HepG2 (cell line): ENCODE data around the gene PTH. TPM values are rescaled to one million over a fixed set of nuclear protein-coding genes. Genes with fewer than 3 reads are reported as not detected.

ENCODE experiments used
- AKAP8 ChIP-seq: sonication (generic); formaldehyde crosslinking; IDR thresholded peaks from 2 replicates; pipeline ENCODE4 v1.5.1; 2020; ENCODE audit warnings: mild to moderate bottlenecking, missing genetic modification reagents
- ELF3 ChIP-seq: IDR thresholded peaks from 2 replicates; pipeline ENCODE4 v1.6.1; 2016; ENCODE audit warnings: missing genetic modification reagents, missing compliant biosample characterization
- HHEX ChIP-seq: IDR thresholded peaks from 2 replicates; pipeline ENCODE4 v1.6.1; 2016; ENCODE audit warnings: control low read depth
- HMG20B ChIP-seq: conservative IDR thresholded peaks from 2 replicates; pipeline ENCODE4 v1.6.1; 2016; ENCODE audit warnings: missing genetic modification reagents, missing compliant biosample characterization
- HNRNPL ChIP-seq: fragments of 200-400 bp; formaldehyde crosslinking; IDR thresholded peaks from 2 replicates; pipeline ENCODE4 v1.6.1; 2017; ENCODE audit warnings: mild to moderate bottlenecking, low read depth, low read length
- KDM4B ChIP-seq: sonication (generic); formaldehyde crosslinking; IDR thresholded peaks from 2 replicates; pipeline ENCODE4 v1.4.0; 2020; ENCODE audit warnings: missing genetic modification reagents
- MLXIP ChIP-seq: sonication (generic); formaldehyde crosslinking; IDR thresholded peaks from 2 replicates; pipeline ENCODE4 v1.9.0; 2021; ENCODE audit warnings: missing genetic modification reagents, borderline replicate concordance
- MZF1 ChIP-seq: sonication (generic); formaldehyde crosslinking; IDR thresholded peaks from 2 replicates; pipeline ENCODE4 v1.8.1; 2023; ENCODE audit warnings: mild to moderate bottlenecking, missing genetic modification reagents, borderline replicate concordance
- NCOA5 ChIP-seq: sonication (generic); formaldehyde crosslinking; IDR thresholded peaks from 2 replicates; pipeline ENCODE4 v1.4.0; 2020; ENCODE audit warnings: missing genetic modification reagents
- RFX3 ChIP-seq: IDR thresholded peaks from 2 replicates; pipeline ENCODE4 v1.6.1; 2016; ENCODE audit warnings: missing biosample characterization, missing genetic modification reagents
- SMAD3 ChIP-seq: sonication (generic); formaldehyde crosslinking; IDR thresholded peaks from 2 replicates; pipeline ENCODE4 v1.4.0; 2020; ENCODE audit warnings: missing genetic modification reagents
- SOX13 ChIP-seq, 3 experiments: fragments of 450-650 bp in 1 of 3; sonication (generic) in 1 of 3; formaldehyde crosslinking in 1 of 3; IDR thresholded peaks in 2 of 3; conservative IDR thresholded peaks in 1 of 3; 2 replicates each; pipeline versions ENCODE4 v1.5.0 to v1.6.1; 2016 to 2020; ENCODE audit warnings: antibody characterized with exemption in 1 of 3, mild to moderate bottlenecking in 1 of 3, missing compliant biosample characterization in 1 of 3, missing genetic modification reagents in 1 of 3, moderate library complexity in 1 of 3
- YEATS4 ChIP-seq: sonication (generic); formaldehyde crosslinking; IDR thresholded peaks from 2 replicates; pipeline ENCODE4 v1.4.0; 2020; ENCODE audit warnings: missing genetic modification reagents, borderline replicate concordance
- ZMYM2 ChIP-seq: sonication (generic); formaldehyde crosslinking; IDR thresholded peaks from 2 replicates; pipeline ENCODE4 v1.8.0; 2022; ENCODE audit warnings: mild to moderate bottlenecking, missing genetic modification reagents
- ZMYM4 ChIP-seq: sonication (generic); formaldehyde crosslinking; IDR thresholded peaks from 2 replicates; pipeline ENCODE4 v1.8.1; 2023; ENCODE audit warnings: mild to moderate bottlenecking, missing genetic modification reagents
- ZNF160 ChIP-seq: sonication (generic); formaldehyde crosslinking; IDR thresholded peaks from 2 replicates; pipeline ENCODE4 v1.8.0; 2022; ENCODE audit warnings: mild to moderate bottlenecking, inconsistent platforms, missing genetic modification reagents
- ZNF510 ChIP-seq: sonication (generic); formaldehyde crosslinking; IDR thresholded peaks from 2 replicates; pipeline ENCODE4 v1.4.0; 2020; ENCODE audit warnings: low read depth, mild to moderate bottlenecking, missing genetic modification reagents
- ZSCAN22 ChIP-seq: sonication (generic); formaldehyde crosslinking; IDR thresholded peaks from 2 replicates; pipeline ENCODE4 v1.4.0; 2020; ENCODE audit warnings: mild to moderate bottlenecking, missing genetic modification reagents
- polyA plus RNA-seq, 8 experiments: library from polyadenylated mRNA; depleted of rRNA in 3 of 8; stranded (reverse) in 7 of 8; unstranded in 1 of 8; fragments of >200 nt; fragmentation: Illumina TruSeq in 4 of 8; extraction: Trizol in 4 of 8; gene quantifications; 2 replicates each; pipeline versions ENCODE4 v1.2.1 to v1.2.3, GENCODE V29; 2011 to 2016; ENCODE audit warnings: low read depth in 4 of 8, missing spikeins in 1 of 8, mixed read lengths in 1 of 8; ENCODE audit not compliant: insufficient read depth in 1 of 8
- total RNA-seq, 5 experiments: library from RNA; depleted of rRNA; stranded (reverse); fragments of >200 nt; fragmentation: Illumina TruSeq; extraction: Trizol; gene quantifications; 2 replicates each; pipeline ENCODE4 v1.2.3, GENCODE V29; 2016; ENCODE audit warnings: low read depth in 1 of 5

The PTH gene
- total and polyA plus RNA-seq, 2 of the 13 experiments (the other 11 are each of a cell fraction or from before 2014, with no cell fraction given) = not detected

- TF ChIP-seq ZMYM4 (CRISPR knock-in tag) (peak; percentile 98), ELF3 (CRISPR knock-in tag) (peak; percentile 64), ZNF510 (CRISPR knock-in tag) (no peak), HNRNPL (0 out of 2 replicates have a peak, but pooled peaks have one; percentile 15), SOX13 (IDR thresholded peaks at IDR 0.05) (peak; percentile 28; the same call in 1 of the 2 replicates), SOX13 (CRISPR knock-in tag; conservative IDR thresholded peaks at IDR 0.05 in 1 of 2, IDR thresholded peaks at IDR 0.05 in 1 of 2) (peak in 1 of 2 experiments; percentile 49; a peak in 1 of 4 replicates), ZSCAN22 (no peak), HMG20B (CRISPR knock-in tag) (peak; percentile 48; the same call in 1 of the 2 replicates), AKAP8 (CRISPR knock-in tag) (no peak), NCOA5 (CRISPR knock-in tag) (no peak), HHEX (CRISPR knock-in tag) (no peak), KDM4B (CRISPR knock-in tag) (peak; percentile 79; the same call in 1 of the 2 replicates), SMAD3 (CRISPR knock-in tag) (peak; percentile 81), RFX3 (CRISPR knock-in tag) (no peak), MLXIP (CRISPR knock-in tag) (no peak), ZNF160 (CRISPR knock-in tag) (0 out of 2 replicates have a peak, but pooled peaks have one; percentile 40), MZF1 (CRISPR knock-in tag) (no peak), YEATS4 (peak; percentile 75; the same call in 1 of the 2 replicates), ZMYM2 (CRISPR knock-in tag) (0 out of 2 replicates have a peak, but pooled peaks have one; percentile 31)
Observed at GRCh38 chr11:13462901-13463778, 32.7 kb downstream of the PTH start, which contains the start of gene BTBD10 (continued).
